Thoracic aorta (tissue), 2 donors: ENCODE results near the gene CHCHD6. TPM values are rescaled to one million over a fixed set of nuclear protein-coding genes. Genes with fewer than 3 reads are reported as not detected.

Experiments
- ATAC-seq: fragments of 150-250 bp; one replicate; pipeline ENCODE4 v1.8.0; 2017; ENCODE audit warnings: low read depth; ENCODE audit not compliant: insufficient number of reproducible peaks, low FRiP score
- DNase-seq: peaks from one replicate; pipeline ENCODE4 v3.0.0-alpha.2; 2020; ENCODE audit warnings: low spot score
- H3K27ac ChIP-seq, 2 donors: fragments of 200-600 bp; sonication (generic); 1 replicate in 1 of 2; 2 replicates in 1 of 2; pipeline ENCODE4 v1.5.1; 2016; ENCODE audit warnings: mild to moderate bottlenecking in 2 of 2, moderate library complexity in 2 of 2
- H3K27me3 ChIP-seq: fragments of 200-600 bp; sonication (generic); replicated peaks from 2 replicates; pipeline ENCODE4 v1.6.0; 2016; ENCODE audit warnings: mild to moderate bottlenecking; ENCODE audit not compliant: insufficient read depth
- H3K36me3 ChIP-seq: fragments of 200-600 bp; sonication (generic); one replicate; pipeline ENCODE4 v1.5.1; 2016
- H3K4me1 ChIP-seq, 2 donors: fragments of 200-600 bp; sonication (generic); 1 replicate in 1 of 2; 2 replicates in 1 of 2; pipeline versions ENCODE4 v1.5.1 to v1.6.0; 2016; ENCODE audit warnings: low read depth in 2 of 2, mild to moderate bottlenecking in 1 of 2; ENCODE audit not compliant: control insufficient read depth in 1 of 2
- H3K4me3 ChIP-seq: fragments of 200-600 bp; sonication (generic); 2 replicates; pipeline ENCODE4 v1.5.1; 2016; ENCODE audit warnings: mild to moderate bottlenecking
- H3K9me3 ChIP-seq: fragments of 200-600 bp; sonication (generic); 2 replicates; pipeline ENCODE4 v1.5.1; 2016
- total RNA-seq, 2 donors: library from RNA; depleted of rRNA; stranded (reverse); fragments of >200 nt; gene quantifications; one replicate each; pipeline versions ENCODE4 v1.1.0 to v1.2.3, GENCODE V29; 2016
- TF ChIP-seq, protein P1 (sequence below): fragments of 200-600 bp; sonication (generic); IDR thresholded peaks from one replicate; pipeline ENCODE4 v1.5.1; 2019; ENCODE audit warnings: antibody characterized with exemption

CHCHD6 gene
- total RNA-seq, 2 donors from 2014 or later = 12.5 to 17.1 TPM

DNA sequence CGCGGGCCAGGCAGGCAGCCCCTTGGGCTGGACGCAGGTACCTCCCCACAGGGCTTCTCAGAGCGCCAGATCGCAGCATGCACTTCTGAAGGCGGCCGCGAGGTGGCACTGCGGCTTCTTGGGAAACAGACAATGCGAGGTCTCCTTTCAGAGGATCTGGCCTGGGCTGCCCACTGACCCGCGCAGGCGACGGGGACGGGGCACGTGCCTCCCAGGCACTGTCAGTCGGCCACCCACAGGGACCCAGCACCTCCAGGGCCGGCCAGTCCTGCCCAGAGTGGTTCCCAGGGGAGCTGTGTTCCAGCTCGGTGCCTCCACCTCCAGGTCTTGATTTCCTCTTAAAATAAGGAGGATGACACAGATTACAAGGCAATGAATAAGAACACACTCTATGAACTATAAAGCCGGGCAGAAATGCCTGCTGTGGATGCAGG lies 24.7 kb upstream of the CHCHD6 start:
- no peak for ATAC-seq
- H3K9me3 ChIP-seq = no peaks in the 10 kb centered on the region
- no peaks in the 10 kb centered on the region for H3K36me3 ChIP-seq
- peaks cover 6 to 44% of the 10 kb centered on the region in 2 donors for H3K4me1 ChIP-seq
- TF ChIP-seq, protein P1, sequence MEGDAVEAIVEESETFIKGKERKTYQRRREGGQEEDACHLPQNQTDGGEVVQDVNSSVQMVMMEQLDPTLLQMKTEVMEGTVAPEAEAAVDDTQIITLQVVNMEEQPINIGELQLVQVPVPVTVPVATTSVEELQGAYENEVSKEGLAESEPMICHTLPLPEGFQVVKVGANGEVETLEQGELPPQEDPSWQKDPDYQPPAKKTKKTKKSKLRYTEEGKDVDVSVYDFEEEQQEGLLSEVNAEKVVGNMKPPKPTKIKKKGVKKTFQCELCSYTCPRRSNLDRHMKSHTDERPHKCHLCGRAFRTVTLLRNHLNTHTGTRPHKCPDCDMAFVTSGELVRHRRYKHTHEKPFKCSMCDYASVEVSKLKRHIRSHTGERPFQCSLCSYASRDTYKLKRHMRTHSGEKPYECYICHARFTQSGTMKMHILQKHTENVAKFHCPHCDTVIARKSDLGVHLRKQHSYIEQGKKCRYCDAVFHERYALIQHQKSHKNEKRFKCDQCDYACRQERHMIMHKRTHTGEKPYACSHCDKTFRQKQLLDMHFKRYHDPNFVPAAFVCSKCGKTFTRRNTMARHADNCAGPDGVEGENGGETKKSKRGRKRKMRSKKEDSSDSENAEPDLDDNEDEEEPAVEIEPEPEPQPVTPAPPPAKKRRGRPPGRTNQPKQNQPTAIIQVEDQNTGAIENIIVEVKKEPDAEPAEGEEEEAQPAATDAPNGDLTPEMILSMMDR = peak; percentile 99
- H3K27ac ChIP-seq = no peak overlapping the region
- no peaks in the 10 kb centered on the region for H3K27me3 ChIP-seq
- DNase-seq = peak; percentile 64
- H3K4me3 ChIP-seq = peak overlapping the region; percentile 28

DNA sequence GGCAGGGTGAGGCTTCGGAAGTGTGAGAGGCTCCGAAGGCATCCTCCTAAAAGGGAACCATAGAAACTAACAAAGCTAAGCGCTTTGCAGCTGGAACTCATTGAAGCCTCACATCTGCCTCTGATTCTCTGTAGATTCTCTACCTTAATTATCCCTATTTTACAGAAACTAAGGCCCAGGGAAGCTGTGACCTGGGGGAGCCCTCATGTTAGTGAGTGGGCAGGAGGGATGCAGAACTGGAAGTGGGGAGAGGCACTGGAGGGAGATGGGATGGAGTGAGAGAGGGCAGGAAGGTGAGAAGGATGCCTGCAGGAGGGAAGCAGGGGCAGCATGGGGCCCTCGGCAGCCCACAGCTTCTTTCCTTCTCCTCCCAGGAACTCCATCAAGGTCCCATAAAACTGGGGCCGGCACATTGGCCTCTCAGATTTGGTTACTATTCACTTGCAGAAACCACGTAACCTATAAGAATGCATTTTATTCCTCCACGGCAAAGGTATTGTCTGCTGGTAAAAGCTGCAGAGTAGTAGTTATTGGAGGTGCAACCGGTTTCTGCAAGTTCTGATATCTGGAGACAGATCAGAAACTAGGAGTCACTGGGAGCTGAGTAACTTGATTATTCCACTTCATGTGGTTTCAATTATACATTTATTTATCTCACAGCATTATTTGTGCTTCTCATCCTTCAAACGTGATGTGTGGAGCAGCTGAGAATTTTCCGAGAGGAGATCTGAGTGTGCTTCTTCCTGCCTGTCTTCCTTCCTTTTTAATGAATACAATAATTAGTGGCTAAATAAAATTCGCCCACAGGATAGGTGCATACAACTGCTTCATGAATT lies 24.0 kb upstream of the CHCHD6 start:
- Histone ChIP-seq H3K36me3 (no peaks in the 10 kb centered on the region), H3K4me3 (no peak overlapping the region), H3K27me3 (no peaks in the 10 kb centered on the region), H3K4me1 (peaks cover 13 to 51% of the 10 kb centered on the region in 2 donors), H3K27ac (no peak overlapping the region), H3K9me3 (no peaks in the 10 kb centered on the region)
- TF ChIP-seq, protein P1 = no peak
- ATAC-seq (no peak), DNase-seq (no peak)

DNA sequence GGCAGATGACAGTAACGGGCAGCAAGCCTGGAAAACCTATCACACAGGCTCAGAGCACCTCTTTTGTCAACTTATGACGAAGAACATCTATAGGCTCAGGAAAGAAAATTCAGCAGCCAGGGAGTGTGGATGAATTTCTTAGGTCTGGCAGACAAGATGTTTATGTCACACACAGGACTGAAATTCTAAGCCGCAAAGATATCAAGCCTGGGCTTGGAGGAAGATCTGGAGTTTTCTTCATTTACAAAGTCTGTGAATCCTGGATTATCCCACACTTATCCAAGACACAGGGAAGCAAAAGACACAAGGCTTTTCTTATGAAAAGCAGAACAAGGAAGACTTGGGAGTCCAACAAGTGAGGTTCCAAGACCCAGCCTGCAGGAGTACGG lies 23.4 kb upstream of the CHCHD6 start:
- no peaks in the 10 kb centered on the region for H3K9me3 ChIP-seq
- ATAC-seq = no peak
- no peaks in the 10 kb centered on the region for H3K36me3 ChIP-seq
- DNase-seq = no peak
- H3K27ac ChIP-seq = no peak overlapping the region
- TF ChIP-seq, protein P1 = no peak
- H3K4me3 ChIP-seq = no peak overlapping the region
- no peaks in the 10 kb centered on the region for H3K27me3 ChIP-seq
- H3K4me1 ChIP-seq = peaks cover 14 to 57% of the 10 kb centered on the region in 2 donors

DNA sequence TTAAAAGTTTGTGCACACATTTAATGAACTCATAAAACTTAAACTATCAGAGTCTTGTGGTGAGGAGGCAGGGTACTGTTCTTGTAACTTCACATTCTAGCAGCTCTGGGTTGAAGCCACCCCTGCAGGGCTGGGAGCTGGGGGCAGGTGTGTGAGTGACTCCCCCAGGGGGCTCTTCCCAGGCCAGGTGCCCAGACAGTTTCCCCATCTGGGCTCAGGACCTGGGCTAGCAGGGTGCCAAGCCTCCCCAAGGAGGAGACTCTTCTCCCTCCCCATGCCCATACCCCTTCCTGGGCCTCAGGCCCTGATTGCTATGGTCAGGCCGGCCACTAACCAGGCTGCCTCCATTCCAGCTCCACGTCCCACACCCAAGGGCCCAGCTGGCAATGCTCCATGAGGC lies 22.0 kb upstream of the CHCHD6 start:
- Histone ChIP-seq H3K4me3 (no peak overlapping the region), H3K27ac (no peak overlapping the region), H3K4me1 (peaks cover 14 to 60% of the 10 kb centered on the region in 2 donors), H3K36me3 (no peaks in the 10 kb centered on the region), H3K9me3 (no peaks in the 10 kb centered on the region), H3K27me3 (no peaks in the 10 kb centered on the region)
- ATAC-seq (no peak), DNase-seq (no peak)
- TF ChIP-seq, protein P1 = no peak

DNA sequence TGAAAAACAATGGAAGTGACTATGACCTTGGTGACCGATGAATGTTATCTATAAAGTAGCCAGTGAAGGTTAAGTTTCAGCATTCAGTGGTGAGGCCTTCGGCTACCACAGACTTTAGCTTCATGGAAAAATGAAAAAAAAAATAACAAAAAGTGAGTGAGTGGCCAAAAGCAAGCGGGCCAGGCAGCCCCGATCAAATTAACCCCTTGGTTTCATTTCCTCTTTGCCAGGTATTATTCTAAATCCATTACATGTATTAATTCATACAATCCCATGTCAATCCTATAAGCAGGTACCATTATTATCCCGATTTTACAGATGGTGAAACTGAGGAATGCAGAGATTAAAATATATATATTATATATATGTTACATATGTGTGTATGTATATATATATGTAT lies 21.0 kb upstream of the CHCHD6 start:
- Histone ChIP-seq H3K27ac (peak overlapping the region; percentile 13 to 47), H3K9me3 (no peaks in the 10 kb centered on the region), H3K36me3 (no peaks in the 10 kb centered on the region), H3K4me3 (no peak overlapping the region), H3K27me3 (no peaks in the 10 kb centered on the region), H3K4me1 (peaks cover 14 to 56% of the 10 kb centered on the region in 2 donors)
- ATAC-seq (no peak), DNase-seq (no peak)
- TF ChIP-seq, protein P1 = no peak
